BE2C (cell line): ENCODE results near the gene ANKHD1.

Experiments used
- DNase-seq: peaks from one replicate; pipeline ENCODE4 v3.0.0-alpha.2; 2020
- H3K27me3 ChIP-seq: fragments of 250-450 bp; sonication (Bioruptor Pico); 2 replicates; pipeline ENCODE4 v1.5.1; 2020; ENCODE audit warnings: mild to moderate bottlenecking
- H3K36me3 ChIP-seq: fragments of 250-450 bp; sonication (Bioruptor Pico); 2 replicates; pipeline ENCODE4 v1.5.1; 2020; ENCODE audit warnings: mild to moderate bottlenecking
- H3K4me1 ChIP-seq: fragments of 250-450 bp; sonication (Bioruptor Pico); 2 replicates; pipeline ENCODE4 v1.5.1; 2020
- H3K4me3 ChIP-seq: 2 replicates; pipeline ENCODE4 v1.5.1; 2011; ENCODE audit warnings: low read depth, low read length
- H3K9me3 ChIP-seq: fragments of 250-450 bp; sonication (Bioruptor Pico); 2 replicates; pipeline ENCODE4 v1.5.1; 2020
- TF ChIP-seq, protein P1 (sequence below): IDR thresholded peaks from 2 replicates; pipeline ENCODE4 v1.5.1; 2012; ENCODE audit warnings: mild to moderate bottlenecking, low read depth, low read length

Gene ANKHD1

DNA sequence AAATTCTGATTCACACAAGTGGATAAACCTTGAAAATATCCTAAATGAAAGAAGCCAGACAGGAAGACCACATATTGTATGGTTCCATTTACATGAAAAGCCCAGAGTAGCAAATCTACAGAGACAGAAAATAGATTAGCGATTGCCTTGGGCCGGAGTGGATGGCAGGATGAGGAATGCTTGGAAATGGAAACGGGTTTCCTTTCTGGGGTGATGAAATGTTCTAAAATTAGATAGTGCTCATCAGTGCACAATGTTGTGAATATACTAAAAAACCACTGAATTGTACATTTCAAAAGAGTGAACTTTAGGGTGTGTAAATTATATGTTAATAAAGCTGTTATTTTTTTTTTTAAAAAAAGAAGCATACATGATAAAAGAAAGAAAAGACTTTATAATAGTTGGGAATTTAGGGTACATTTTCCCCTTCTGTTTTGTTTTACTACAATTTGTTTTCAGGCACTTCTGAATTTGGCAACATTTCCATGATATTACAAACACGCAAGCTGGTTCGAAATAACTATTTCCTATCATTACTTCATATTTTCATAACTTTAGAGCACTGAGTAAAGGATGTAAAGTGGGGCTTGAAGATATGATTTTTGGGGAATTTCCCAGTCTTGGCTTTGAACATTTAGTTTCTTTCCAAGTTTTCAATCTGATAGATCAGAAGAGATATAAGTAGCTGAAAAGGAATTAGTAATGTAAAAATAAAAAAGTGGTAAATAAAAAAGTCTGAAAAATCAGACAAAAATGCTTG lies 186.9 kb downstream of the ANKHD1 start:
- no peaks in the 10 kb centered on the region for H3K9me3 ChIP-seq
- H3K4me1 ChIP-seq = no peaks in the 10 kb centered on the region
- DNase-seq = no peak
- H3K27me3 ChIP-seq = no peaks in the 10 kb centered on the region
- TF ChIP-seq, protein P1, sequence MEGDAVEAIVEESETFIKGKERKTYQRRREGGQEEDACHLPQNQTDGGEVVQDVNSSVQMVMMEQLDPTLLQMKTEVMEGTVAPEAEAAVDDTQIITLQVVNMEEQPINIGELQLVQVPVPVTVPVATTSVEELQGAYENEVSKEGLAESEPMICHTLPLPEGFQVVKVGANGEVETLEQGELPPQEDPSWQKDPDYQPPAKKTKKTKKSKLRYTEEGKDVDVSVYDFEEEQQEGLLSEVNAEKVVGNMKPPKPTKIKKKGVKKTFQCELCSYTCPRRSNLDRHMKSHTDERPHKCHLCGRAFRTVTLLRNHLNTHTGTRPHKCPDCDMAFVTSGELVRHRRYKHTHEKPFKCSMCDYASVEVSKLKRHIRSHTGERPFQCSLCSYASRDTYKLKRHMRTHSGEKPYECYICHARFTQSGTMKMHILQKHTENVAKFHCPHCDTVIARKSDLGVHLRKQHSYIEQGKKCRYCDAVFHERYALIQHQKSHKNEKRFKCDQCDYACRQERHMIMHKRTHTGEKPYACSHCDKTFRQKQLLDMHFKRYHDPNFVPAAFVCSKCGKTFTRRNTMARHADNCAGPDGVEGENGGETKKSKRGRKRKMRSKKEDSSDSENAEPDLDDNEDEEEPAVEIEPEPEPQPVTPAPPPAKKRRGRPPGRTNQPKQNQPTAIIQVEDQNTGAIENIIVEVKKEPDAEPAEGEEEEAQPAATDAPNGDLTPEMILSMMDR = no peak
- no peak overlapping the region for H3K4me3 ChIP-seq
- H3K36me3 ChIP-seq = no peaks in the 10 kb centered on the region
